ENCODE data around the gene SORCS3. TPM values are rescaled to one million over a fixed set of nuclear protein-coding genes. Genes with fewer than 3 reads are reported as not detected.

SORCS3 gene
- total RNA-seq, 1 donor from 2014 or later: not detected

DNA sequence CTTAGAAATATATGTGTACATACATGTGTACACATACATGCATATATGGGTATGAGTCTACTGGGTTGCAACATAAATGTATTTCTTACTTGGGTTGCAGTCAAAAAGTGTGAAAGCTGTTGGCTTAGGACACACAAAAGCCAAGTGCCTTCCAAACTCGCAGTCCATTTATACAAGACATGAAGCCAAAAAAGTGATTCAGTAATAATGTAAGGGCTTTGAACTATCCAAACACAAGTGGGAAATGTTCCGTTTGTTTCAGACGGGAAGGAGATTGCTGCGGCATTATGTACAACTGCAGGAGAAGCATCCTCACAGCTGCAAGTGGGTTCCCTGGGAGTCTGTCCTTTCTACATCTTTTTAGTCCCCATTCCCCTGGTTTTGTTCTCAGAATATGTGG lies 513.6 kb downstream of the SORCS3 start:
- intact Hi-C loops (cut with micrococcal nuclease): no loop called here
- H3K27me3 Mint-ChIP-seq (ENCODE audit: insufficient read depth): no peaks in the 10 kb centered on the region
- no peak for DNase-seq (ENCODE audit: low spot score)
- H3K4me1 Mint-ChIP-seq (ENCODE audit: low read depth): no peaks in the 10 kb centered on the region
- H3K36me3 Mint-ChIP-seq (ENCODE audit: low read depth): no peaks in the 10 kb centered on the region
- H3K27ac Mint-ChIP-seq: no peak overlapping the region
- H3K9me3 Mint-ChIP-seq: no peaks in the 10 kb centered on the region
- no peak overlapping the region for H3K4me3 Mint-ChIP-seq

DNA sequence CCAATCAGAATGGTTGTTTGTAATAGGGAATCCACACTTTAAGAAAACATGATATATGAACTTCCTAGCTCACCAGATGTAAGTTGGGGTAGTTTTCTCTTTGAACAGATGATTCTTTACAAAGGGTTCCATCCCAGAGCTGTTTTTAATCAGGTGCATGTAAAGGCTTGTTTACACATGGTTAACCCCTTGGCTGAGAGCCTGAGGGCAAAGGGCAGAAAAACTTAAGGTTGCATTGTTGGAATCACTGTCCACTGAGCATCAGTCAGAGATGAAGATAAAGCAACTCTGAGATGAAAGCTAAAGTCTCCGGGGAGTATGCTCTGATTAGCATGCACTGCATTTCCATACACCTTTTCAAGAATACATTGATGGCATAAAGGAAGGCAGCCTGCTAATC lies 518.2 kb downstream of the SORCS3 start:
- no peak overlapping the region for H3K27ac Mint-ChIP-seq
- no peak overlapping the region for H3K4me3 Mint-ChIP-seq
- no peaks in the 10 kb centered on the region for H3K36me3 Mint-ChIP-seq (ENCODE audit: low read depth)
- DNase-seq (ENCODE audit: low spot score): no peak
- H3K4me1 Mint-ChIP-seq (ENCODE audit: low read depth): no peaks in the 10 kb centered on the region
- no peaks in the 10 kb centered on the region for H3K27me3 Mint-ChIP-seq (ENCODE audit: insufficient read depth)
- H3K9me3 Mint-ChIP-seq: no peaks in the 10 kb centered on the region
- intact Hi-C loops (cut with micrococcal nuclease): no loop called here

GRCh38 chr10:105161149-105161548 lies 520.1 kb downstream of the SORCS3 start:
- no peaks in the 10 kb centered on the region for H3K36me3 Mint-ChIP-seq (ENCODE audit: low read depth)
- H3K27ac Mint-ChIP-seq: no peak overlapping the region
- no peaks in the 10 kb centered on the region for H3K9me3 Mint-ChIP-seq
- no peaks in the 10 kb centered on the region for H3K27me3 Mint-ChIP-seq (ENCODE audit: insufficient read depth)
- H3K4me1 Mint-ChIP-seq (ENCODE audit: low read depth): no peaks in the 10 kb centered on the region
- intact Hi-C loops (cut with micrococcal nuclease): no loop called here
- no peak for DNase-seq (ENCODE audit: low spot score)
- H3K4me3 Mint-ChIP-seq: no peak overlapping the region

GRCh38 chr10:105161767-105162166 lies 520.7 kb downstream of the SORCS3 start:
- Mint-ChIP-seq H3K36me3 (ENCODE audit: low read depth) (no peaks in the 10 kb centered on the region), H3K27ac (no peak overlapping the region), H3K4me3 (no peak overlapping the region), H3K4me1 (ENCODE audit: low read depth) (no peaks in the 10 kb centered on the region), H3K9me3 (no peaks in the 10 kb centered on the region), H3K27me3 (ENCODE audit: insufficient read depth) (no peaks in the 10 kb centered on the region)
- no peak for DNase-seq (ENCODE audit: low spot score)
- intact Hi-C loops (cut with micrococcal nuclease): no loop called here

DNA sequence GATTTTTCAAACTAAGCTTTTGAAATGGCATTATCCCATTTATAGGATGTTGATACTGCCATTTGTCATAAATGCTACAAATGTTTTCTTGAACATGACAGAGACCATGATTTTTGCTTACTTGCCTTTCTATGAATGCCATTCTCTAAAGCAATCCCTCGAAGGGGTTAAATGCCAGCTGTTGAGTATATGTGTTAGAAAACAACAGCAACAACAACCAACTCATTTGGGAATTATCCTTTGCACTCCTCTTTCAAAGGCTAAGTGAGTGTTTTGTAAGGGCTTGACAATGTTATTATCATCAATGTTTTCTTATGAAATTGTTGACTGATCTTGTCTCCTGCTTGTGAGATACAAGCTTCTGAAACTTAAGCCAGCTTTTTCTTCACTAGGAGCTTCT lies 529.4 kb downstream of the SORCS3 start:
- Mint-ChIP-seq H3K27ac (no peak overlapping the region), H3K4me3 (no peak overlapping the region), H3K4me1 (ENCODE audit: low read depth) (no peaks in the 10 kb centered on the region), H3K36me3 (ENCODE audit: low read depth) (no peaks in the 10 kb centered on the region), H3K27me3 (ENCODE audit: insufficient read depth) (no peaks in the 10 kb centered on the region), H3K9me3 (no peaks in the 10 kb centered on the region)
- intact Hi-C loops (cut with micrococcal nuclease): no loop called here
- DNase-seq (ENCODE audit: low spot score): no peak

DNA sequence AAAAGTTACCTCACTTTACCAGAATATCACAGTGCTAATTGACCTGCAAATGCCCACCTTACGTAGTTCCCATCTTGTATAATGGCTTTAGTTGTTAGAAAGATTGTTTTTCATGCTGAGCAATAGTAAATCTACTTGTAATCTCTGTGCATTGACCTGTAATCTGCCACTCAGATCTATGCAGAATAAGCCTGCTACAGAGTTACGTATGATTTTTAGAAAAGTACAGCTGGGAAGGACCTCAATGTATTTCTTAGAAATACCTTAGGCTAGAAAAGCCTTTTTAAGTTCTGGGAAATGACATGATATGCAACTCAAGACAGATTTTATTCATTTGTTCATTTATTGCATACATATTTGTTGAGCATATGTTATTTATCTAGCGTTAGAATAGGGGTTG lies 530.9 kb downstream of the SORCS3 start:
- H3K27me3 Mint-ChIP-seq (ENCODE audit: insufficient read depth): no peaks in the 10 kb centered on the region
- H3K4me1 Mint-ChIP-seq (ENCODE audit: low read depth): no peaks in the 10 kb centered on the region
- H3K27ac Mint-ChIP-seq: no peak overlapping the region
- H3K36me3 Mint-ChIP-seq (ENCODE audit: low read depth): no peaks in the 10 kb centered on the region
- intact Hi-C loops (cut with micrococcal nuclease): no loop called here
- H3K4me3 Mint-ChIP-seq: no peak overlapping the region
- no peaks in the 10 kb centered on the region for H3K9me3 Mint-ChIP-seq
- no peak for DNase-seq (ENCODE audit: low spot score)

DNA sequence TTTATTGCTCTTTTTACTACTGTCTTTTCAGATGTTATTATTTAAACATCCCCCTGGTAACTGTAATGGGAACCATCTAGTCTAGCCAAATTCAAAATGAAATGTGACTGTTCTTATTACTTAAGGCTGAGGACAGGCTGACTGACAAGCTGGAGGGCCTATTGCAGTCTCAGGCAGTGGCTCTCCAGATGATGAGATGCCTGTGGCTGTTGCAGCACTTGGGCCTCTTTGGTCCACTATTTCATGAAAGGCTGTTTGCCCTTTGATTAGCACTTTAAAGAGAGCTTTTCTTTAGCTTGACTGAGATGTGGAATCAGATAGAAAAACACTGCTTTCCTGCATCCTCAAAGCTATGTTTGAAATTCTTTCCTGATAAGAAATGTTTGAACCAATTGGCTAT lies 540.5 kb downstream of the SORCS3 start:
- intact Hi-C loops (cut with micrococcal nuclease): no loop called here
- Mint-ChIP-seq H3K4me3 (no peak overlapping the region), H3K9me3 (no peaks in the 10 kb centered on the region), H3K4me1 (ENCODE audit: low read depth) (no peaks in the 10 kb centered on the region), H3K27ac (no peak overlapping the region), H3K27me3 (ENCODE audit: insufficient read depth) (no peaks in the 10 kb centered on the region), H3K36me3 (ENCODE audit: low read depth) (no peaks in the 10 kb centered on the region)
- no peak for DNase-seq (ENCODE audit: low spot score)

GRCh38 chr10:105183536-105183935 lies 542.4 kb downstream of the SORCS3 start:
- Mint-ChIP-seq H3K36me3 (ENCODE audit: low read depth) (no peaks in the 10 kb centered on the region), H3K27me3 (ENCODE audit: insufficient read depth) (no peaks in the 10 kb centered on the region), H3K9me3 (no peaks in the 10 kb centered on the region), H3K27ac (no peak overlapping the region), H3K4me3 (no peak overlapping the region), H3K4me1 (ENCODE audit: low read depth) (no peaks in the 10 kb centered on the region)
- intact Hi-C loops (cut with micrococcal nuclease): no loop called here
- no peak for DNase-seq (ENCODE audit: low spot score)

DNA sequence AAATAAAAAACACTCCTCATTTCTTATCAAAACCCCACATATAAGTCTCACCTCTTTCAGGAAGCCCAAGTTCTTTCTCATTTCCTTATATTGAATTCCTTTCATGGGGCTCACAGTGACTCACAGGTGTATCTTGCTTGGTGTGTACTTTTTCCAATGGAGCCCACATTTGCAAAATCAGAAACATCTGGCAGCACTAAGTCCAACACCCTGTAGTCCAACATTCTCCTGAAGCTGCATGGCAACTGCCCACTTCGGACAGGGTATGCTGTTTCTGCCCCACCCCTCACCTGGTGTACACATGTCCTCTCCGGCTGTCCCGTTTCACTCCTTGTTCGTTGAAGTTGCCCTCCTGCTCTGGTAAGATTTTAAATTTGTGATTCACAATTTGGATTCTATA lies 544.1 kb downstream of the SORCS3 start:
- no peaks in the 10 kb centered on the region for H3K4me1 Mint-ChIP-seq (ENCODE audit: low read depth)
- no peak overlapping the region for H3K4me3 Mint-ChIP-seq
- H3K9me3 Mint-ChIP-seq: no peaks in the 10 kb centered on the region
- DNase-seq (ENCODE audit: low spot score): no peak
- intact Hi-C loops (cut with micrococcal nuclease): no loop called here
- H3K27me3 Mint-ChIP-seq (ENCODE audit: insufficient read depth): no peaks in the 10 kb centered on the region
- H3K36me3 Mint-ChIP-seq (ENCODE audit: low read depth): no peaks in the 10 kb centered on the region
- H3K27ac Mint-ChIP-seq: no peak overlapping the region

DNA sequence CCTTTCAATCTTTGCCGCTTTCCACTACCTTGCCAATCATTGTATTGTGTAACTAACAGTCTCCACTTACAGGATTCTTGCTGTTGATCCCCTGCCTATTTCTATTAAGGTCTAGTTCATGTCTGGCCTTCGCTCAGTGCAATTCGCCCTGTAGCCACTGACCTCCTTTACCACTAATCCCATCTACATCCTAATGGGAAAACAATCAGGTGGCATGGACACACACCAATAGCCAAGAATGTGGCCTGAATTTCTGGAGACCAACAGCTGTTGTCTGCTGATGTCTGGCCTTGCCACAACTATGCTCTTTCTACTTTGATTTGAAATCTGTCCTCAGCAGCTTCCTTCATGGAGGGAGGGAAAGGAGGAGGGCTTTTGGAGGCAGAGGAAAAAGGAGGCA lies 546.2 kb downstream of the SORCS3 start:
- Mint-ChIP-seq H3K27ac (no peak overlapping the region), H3K9me3 (no peaks in the 10 kb centered on the region), H3K36me3 (ENCODE audit: low read depth) (no peaks in the 10 kb centered on the region), H3K27me3 (ENCODE audit: insufficient read depth) (no peaks in the 10 kb centered on the region), H3K4me1 (ENCODE audit: low read depth) (no peaks in the 10 kb centered on the region), H3K4me3 (no peak overlapping the region)
- intact Hi-C loops (cut with micrococcal nuclease): no loop called here
- DNase-seq (ENCODE audit: low spot score): no peak

DNA sequence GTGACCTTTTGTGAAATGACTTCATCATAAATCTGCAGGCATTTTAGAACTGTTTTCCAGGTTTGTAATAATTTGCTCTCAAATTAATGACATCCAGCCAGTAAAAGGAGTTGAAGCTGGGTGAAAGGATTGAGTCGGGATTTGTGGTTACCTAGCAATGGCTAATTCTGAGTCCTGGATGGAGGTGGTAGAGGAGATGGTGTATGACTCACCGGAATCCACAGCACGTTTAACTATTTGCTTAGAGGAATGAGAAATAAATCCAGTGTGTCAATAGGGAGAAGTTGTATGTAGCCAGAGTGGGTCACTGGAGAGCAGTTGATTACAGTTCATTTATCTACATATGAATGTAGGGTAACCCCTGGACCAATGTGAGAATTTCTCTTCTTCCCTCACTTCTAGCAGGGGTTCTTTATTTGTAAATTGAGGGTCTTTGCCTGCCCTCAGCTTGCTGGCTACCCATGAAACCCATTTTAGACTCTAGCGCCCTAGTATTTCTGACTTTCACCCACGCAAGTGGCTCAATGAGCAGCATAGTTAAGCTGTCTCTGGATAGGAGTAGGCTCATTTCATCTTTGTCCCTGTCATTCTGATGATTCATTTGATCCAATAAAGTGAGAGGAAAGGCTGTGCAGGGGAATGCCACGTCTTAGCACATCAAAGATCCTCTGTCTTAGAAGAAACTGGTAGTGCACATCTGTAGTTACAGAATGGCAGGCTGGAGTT lies 547.8 kb downstream of the SORCS3 start:
- no peaks in the 10 kb centered on the region for H3K27me3 Mint-ChIP-seq (ENCODE audit: insufficient read depth)
- intact Hi-C loops (cut with micrococcal nuclease): no loop called here
- H3K36me3 Mint-ChIP-seq (ENCODE audit: low read depth): no peaks in the 10 kb centered on the region
- H3K4me1 Mint-ChIP-seq (ENCODE audit: low read depth): no peaks in the 10 kb centered on the region
- H3K4me3 Mint-ChIP-seq: no peak overlapping the region
- no peak overlapping the region for H3K27ac Mint-ChIP-seq
- DNase-seq (ENCODE audit: low spot score): no peak
- no peaks in the 10 kb centered on the region for H3K9me3 Mint-ChIP-seq

DNA sequence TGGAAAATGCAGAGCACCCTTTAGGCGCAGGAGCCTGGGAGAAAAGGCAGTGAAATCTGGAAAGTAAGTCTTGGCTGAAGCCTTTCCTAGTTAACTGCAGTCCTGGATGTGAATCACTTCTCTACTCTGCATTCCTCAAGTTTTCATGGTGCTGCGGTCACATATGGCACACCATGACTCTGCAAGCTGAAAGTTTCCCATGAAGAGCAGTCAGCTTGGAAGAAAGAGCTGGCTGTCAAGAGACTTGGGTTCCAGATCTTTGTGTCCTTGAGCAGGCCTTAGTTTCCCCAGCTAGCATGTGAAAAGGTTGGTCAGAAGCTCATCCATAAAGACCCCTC lies 548.3 kb downstream of the SORCS3 start:
- Mint-ChIP-seq H3K27ac (no peak overlapping the region), H3K27me3 (ENCODE audit: insufficient read depth) (no peaks in the 10 kb centered on the region), H3K9me3 (no peaks in the 10 kb centered on the region), H3K4me1 (ENCODE audit: low read depth) (no peaks in the 10 kb centered on the region), H3K4me3 (no peak overlapping the region), H3K36me3 (ENCODE audit: low read depth) (no peaks in the 10 kb centered on the region)
- DNase-seq (ENCODE audit: low spot score): no peak
- intact Hi-C loops (cut with micrococcal nuclease): no loop called here

DNA sequence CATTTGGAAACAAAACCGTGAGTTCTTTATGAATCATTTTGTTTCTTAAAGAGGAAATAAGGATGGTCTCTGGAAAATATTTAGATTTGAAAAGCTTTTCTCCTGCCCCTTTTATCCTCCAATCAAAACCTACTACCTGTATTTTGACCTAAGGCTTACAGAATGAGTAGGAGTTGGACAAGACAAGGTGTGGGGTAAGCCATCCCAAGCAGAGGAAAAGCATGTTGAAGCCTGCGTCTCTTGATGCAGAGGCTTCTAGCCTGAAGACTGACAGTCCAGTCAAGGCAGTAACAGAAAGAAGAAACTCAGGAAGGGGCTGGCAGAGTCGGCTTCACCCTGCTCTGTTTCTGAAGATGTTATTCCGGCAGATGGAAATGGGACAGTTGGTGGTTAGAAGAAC lies 551.1 kb downstream of the SORCS3 start:
- Mint-ChIP-seq H3K36me3 (ENCODE audit: low read depth) (no peaks in the 10 kb centered on the region), H3K4me3 (no peak overlapping the region), H3K27me3 (ENCODE audit: insufficient read depth) (no peaks in the 10 kb centered on the region), H3K27ac (no peak overlapping the region), H3K4me1 (ENCODE audit: low read depth) (no peaks in the 10 kb centered on the region), H3K9me3 (no peaks in the 10 kb centered on the region)
- intact Hi-C loops (cut with micrococcal nuclease): no loop called here
- DNase-seq (ENCODE audit: low spot score): no peak

DNA sequence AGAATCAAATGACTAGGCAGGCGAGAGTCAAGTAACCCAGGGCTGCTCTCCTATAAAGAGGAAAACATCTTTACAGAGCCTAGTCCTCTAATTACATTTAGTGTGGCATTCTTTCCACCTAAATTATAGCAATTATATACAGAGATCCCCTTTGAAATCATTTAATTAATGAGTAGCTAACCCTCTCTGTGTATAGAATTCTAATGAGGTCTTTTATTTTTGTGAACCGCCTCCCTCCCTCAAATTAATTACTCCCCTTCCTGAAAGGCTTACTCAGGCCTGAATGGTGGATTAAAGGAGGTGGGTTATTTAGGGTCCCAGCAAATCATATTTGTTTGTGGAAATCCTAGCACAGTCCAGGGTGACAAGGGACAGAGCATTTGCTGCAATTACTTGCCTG lies 551.8 kb downstream of the SORCS3 start:
- H3K27ac Mint-ChIP-seq: no peak overlapping the region
- intact Hi-C loops (cut with micrococcal nuclease): no loop called here
- no peaks in the 10 kb centered on the region for H3K9me3 Mint-ChIP-seq
- H3K4me3 Mint-ChIP-seq: no peak overlapping the region
- H3K27me3 Mint-ChIP-seq (ENCODE audit: insufficient read depth): no peaks in the 10 kb centered on the region
- DNase-seq (ENCODE audit: low spot score): no peak
- no peaks in the 10 kb centered on the region for H3K4me1 Mint-ChIP-seq (ENCODE audit: low read depth)
- H3K36me3 Mint-ChIP-seq (ENCODE audit: low read depth): no peaks in the 10 kb centered on the region
